Hematopoietic multipotent progenitor cell treated with erythropoietin and hydrocortisone succinate and interleukin-3 and kit ligand, for 6 days (in vitro differentiated cells): ENCODE results near the gene HJV.

ENCODE experiments used
- DNase-seq: peaks from one replicate; pipeline ENCODE4 v3.0.0-alpha.2; 2015

The HJV gene

DNA sequence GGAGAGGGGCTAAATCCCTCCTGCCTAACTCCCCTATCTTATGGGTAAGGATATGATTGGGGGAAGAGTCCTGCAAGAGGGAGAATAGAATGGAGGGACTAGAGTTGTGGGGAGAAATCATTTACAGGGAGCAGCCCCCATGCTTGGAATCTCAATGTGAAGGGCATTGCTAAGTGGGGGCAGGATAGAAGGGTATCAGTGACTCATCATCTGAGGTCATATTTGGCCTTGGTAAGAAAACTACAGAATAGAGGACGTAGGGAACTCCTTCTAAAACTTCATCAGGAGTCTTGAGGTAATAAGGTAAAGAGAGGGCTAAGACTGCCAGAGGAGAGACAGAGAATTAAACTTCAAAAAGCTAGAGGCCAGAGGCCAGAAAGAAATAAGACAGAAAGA lies 487 bp downstream of the HJV start:
- DNase-seq = no peak

DNA sequence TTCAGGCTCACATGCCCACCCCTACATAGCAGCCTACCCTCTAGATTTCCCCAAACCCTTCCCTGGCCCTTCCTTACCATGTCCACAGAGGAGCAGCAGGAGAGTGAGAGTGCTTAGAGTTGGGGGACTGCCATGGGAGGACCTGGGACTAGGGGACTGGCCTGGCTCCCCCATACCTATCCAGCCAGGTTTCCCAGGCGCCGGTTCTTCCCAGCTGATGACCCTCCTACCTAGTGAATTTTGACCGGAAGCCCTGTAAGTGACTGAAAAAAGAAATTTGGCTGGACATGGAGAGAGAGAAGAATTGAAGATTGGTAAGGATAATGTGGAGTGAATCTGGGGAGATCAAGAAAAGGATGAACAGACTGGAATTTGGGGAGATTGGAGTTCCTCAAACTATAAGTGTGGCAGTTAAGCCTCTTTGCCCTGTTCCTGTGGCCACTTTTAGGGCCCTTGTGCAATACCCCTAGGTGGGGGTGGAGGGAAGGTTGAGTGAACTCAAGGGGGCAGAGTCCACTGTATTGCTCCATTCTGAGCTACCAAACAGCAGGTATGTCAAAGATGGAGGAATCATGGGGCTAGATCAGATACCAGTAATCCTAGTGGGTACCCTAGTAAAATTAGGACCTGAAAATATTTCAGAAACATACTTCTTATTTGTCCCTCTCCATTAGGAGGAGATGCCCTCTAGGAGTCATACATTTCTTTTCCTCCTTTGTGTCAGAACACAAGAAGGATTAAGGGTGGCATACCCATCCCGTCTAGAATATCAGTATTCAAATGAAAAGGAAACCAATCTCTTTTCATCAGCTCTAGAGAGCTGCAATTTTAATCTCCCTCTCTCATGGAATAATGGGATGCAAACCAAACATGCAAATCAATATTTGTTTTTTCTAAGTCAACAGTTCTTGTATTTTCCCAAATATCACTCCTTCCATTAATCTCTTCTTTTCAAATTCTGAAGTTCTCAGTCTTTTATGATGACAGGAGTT lies 1.2 kb downstream of the HJV start:
- no peak for DNase-seq

DNA sequence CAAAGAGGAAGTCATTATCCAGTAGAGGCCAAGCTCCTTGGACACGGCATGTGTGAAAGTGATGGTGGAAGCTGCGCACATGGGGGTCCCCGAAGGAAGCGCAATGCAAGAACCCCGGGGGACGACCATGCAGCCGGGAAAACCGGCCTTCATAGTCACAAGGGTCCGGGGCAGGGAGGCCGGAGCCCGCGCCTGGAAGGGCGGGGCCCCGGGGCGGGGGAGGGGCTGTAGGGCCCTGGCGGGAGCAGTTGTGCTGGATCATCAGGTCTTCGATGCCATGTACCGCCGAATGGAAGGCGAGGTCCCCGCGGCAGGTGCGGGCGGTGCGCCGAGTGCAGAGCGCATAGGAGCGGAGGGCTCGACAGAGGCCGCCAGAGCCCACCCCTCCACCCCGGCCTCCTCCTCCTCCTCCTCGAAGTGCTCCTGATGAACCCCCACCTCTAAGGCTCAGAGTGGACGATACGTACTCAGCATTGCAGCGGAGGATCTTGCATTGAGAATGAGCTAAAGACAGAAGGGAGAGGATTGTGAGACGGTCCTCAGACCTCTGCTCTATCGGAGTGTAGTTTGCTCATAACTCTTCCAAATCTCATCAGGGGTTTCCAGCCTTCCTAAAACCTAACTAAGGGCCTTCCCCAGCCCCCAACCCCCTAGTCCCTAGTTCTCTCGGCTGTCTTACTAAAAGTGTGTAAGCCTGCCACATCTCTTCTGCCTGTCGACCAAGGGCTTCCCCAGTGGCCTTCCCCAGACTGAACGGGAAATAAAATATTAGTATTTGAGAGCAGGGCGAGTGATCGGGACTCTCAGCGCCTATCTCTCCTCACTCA lies 2.1 kb downstream of the HJV start:
- DNase-seq = no peak

DNA sequence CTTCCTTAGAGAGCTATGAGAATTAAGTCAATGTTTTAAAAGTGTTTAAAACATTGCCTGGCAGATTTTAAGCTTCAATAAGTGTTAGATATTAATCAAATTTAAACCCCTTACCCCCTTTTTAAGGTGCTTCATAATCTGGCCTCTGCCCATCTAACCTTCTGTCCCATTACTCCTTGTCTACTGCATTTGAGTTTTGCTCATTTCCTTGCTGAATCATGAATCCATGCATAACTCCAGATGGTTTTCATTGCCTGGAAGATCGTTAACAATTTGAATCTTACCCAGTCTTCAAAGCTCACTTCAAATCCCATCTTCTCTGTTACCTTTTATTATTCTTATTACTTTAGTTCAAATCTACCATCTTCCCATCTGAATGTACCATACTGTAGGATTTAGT lies 4.6 kb downstream of the HJV start:
- DNase-seq = no peak

DNA sequence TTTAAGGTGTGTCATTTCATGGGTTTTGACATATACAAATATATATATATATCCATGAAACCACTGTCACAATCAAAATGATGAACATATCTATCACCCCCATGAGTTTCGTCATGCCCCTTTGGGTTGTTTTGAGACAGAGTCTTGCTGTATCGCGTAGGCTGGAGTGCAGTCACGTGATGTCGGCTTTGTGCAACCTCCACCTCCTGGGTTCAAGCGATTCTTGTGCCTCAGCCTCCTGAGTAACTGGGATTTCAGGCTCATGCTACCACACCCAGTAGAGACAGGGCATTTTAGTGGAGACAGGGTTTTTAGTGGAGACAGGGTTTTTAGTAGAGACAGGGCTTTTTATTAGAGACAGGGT lies 8.0 kb downstream of the HJV start:
- DNase-seq = no peak

DNA sequence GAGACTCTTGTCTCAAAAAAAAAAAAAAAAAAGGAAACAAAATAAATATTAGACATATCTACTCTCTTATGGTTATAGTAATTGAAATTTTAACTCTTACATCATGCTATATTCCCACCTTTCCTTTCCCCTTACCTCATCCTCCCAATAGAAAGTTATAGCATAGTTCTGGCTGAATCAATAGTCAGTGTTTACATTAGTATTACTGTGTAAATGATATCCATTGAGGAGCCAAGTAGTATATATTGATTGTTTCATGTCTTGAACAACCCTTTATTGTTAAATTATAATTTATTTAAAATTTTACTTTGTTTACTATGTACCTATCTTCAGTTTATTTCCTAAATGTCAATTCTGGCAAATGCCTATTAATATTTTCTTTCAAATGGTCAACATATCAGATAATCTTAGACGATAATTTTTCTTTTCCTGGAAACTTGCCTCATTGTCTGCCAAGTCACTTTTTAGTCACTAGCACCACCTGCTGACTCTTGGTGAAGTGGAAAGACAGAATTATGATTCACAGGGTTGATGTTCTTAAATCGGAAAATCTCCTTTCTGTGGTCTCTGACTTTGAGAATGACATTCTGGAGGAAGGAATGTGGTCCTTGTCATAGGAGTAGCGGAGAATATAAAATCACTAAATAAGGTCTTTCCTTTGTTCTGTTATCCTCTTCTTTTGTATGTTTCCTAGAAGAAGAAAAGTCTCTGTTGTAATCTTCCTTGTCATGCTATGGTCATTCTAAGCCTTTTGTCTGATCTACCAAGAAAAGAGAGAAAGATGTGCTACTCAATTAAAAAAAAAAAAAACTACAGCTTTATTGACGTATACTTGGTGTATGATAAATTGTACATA lies 8.6 kb downstream of the HJV start:
- DNase-seq = peak; percentile 90

DNA sequence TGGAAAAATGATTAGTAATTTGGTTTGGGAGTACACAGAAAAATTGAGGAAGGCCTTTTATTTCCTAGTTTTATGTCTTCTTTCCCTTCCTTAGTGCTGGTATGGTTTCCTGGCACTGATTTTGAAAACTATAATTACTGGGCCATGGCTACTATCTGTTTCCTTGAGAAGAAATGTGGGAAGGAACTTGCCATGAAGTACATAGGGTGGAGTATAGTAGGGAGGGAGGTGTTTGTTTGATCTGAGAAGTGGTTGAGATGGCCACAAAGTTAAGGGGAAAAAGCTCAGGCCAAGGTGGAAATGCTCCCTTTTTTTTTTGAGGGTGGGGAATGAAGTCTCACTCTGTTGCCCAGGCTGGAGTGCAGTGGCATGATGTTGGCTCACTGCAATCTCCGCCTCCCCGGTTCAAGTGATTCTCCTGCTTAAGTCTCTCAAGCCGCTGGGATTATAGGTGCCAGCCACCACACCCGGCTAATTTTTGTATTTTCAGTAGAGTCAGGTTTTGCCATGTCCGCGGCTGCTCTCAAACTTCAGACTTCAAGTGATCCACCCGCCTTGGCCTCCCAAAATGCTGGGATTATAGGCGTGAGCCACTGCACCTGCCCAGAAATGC lies 11.3 kb downstream of the HJV start:
- no peak for DNase-seq

DNA sequence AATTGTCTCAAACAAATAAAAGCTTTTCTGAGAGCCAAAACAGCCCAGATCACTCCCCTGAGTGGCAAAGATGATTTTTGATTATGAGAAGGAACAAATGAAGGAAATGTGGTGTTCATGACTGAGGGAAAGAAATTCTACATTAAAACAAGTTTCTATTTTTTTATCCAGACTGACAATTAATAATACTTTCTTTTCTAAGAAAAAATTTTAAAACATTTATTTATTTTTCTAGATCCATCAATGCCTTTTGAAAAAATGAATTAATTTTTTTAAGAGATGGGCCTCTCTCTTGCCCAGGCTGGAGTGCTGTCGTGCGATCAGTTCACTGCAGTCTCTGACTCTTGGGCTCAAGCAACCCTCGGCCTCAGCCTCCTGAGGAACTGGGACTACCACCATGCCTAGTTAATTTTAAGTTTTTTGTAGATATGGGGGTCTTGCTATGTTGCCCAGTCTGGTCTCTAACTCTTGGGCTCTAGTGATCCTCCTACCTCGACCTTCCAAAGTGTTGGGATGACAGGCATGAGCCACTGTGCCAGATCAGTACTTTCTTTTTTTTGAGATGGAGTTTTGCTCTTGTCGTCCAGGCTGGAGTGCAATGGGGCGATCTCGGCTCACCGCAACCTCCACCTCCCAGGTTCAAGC lies 13.9 kb downstream of the HJV start:
- DNase-seq = no peak

DNA sequence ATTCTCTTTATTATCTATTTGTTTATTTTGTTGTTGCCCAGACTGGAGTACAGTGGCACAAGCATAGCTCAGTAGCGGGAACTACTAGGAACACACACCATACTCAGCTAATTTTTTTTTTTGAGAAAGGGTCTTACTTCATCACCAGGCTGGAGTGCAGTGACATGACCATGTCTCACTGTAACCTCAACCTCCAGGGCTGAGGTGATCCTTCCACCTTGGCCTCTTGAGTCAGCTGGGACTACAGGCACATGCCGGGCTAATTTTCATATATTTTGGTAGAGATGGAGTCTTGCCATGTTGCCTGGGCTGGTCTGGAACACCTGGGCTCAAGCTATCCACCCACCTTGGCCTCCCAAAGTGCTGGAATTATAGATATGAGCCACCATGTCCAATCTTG lies 19.8 kb downstream of the HJV start:
- no peak for DNase-seq

DNA sequence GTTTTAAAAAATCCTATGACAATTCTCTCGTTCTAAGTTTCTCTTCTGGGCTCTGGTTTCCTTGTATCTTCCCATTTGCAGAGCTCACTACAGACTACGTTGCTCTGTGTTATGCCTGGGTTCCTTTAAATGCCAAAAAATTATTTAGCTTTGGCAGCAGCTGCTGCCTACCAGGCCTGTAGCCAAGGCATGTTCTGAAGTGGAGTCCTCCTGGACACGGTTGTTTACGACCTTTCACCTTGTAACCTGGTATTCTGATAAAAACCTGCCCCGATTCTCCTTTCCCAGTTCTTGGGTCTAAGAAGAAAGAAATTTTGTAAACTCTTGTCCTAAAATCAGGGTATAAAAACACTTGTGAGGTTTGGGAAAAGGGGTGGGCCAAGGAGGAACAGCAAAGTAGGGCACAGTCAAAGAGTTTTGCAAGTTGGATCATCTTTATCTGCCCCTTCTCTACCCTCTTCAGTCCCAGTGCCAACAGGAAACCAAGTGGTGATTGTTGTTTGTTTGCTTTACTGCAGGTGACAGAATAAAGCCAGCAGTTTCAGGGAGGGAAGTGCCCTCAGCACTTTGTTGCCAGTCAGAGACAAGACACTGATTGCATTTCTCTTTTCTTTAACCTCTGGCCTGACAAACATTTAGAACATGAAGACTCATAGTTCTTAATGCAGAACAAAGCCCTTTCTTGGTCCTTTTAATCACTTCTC lies 22.1 kb downstream of the HJV start:
- no peak for DNase-seq

DNA sequence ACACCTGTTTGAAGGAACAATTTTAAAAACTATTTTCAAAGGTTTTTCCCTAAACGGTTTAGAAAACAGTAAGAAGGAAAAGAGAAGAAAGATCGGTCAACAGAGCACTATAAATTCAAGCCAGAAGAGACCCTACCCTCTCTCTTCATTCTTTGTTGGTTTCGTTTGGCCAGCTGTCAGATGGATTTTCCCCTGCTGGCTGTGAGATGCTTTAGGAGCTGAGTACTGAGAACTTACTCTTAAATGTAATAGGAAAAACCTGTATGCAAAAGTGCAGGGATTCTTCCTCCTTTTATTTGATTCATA lies 23.9 kb downstream of the HJV start:
- no peak for DNase-seq

DNA sequence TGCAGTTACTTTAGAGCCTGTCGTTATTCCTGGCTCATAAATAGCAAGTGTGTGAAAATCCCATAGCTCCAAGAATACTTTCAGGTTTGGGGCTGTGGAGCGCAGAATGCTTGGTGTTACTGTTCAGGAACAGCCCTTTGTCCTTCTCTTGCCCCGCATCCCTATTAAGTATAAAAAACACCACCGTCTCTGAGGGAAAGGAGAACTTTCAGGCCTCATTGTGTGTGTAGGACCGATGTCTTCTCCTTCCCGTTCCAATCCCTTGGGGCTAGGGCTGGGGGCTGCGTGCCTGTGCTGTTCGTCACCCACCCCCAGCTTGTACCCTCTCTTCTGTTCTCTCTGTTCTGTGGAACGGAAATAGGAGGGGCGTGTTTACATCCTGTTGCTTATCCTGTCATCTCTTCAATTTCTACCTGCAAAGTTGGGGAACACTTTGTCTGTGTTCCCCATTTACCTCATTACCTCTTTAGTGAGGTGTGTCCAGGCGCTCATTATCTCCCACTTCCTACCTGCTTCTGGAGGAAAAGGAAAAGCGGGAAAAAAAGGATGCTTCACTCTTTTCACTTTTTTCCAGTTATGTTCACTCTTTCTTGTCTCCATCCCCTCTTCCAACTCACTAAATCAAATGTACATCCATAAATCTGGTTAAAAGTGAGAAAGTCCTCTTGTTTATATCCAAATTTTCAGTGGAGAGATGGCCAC lies 24.4 kb downstream of the HJV start:
- peak; percentile 72 for DNase-seq

DNA sequence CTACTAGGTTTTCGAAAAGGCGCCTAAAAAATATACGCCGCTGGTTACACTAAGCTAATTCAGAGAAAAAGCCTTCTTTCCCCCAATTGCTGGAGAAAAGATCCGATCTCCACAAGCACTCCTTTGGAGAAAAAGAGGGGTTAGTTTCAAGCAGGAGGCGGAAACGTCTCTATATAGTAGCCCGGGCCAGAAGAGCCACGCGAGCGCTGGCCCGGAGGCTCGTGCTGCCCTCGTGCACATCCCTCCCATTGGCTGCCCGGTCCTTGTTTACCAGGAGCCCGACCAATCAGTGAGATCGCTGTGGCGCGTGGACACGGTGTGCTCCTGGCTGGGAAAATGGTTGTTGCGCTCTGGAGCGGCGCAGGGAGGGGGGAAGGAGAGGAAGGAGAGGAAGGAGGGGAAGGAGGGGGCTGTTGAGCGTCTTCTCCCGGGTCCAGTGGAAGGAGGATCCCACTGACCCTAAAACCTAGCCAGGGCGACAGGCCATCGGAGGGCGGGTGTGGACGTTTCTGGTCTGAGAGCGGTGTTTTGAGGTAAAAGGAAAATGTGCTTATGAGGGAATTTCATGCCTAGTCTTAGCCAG lies 25.0 kb downstream of the HJV start, which contains the start of gene TXNIP:
TSS of gene TXNIP (minus strand) at position 147 of the 583 bp plus-strand sequence. CDS start 313 bp downstream, outside the sequence.
- peak; percentile 99 for DNase-seq

DNA sequence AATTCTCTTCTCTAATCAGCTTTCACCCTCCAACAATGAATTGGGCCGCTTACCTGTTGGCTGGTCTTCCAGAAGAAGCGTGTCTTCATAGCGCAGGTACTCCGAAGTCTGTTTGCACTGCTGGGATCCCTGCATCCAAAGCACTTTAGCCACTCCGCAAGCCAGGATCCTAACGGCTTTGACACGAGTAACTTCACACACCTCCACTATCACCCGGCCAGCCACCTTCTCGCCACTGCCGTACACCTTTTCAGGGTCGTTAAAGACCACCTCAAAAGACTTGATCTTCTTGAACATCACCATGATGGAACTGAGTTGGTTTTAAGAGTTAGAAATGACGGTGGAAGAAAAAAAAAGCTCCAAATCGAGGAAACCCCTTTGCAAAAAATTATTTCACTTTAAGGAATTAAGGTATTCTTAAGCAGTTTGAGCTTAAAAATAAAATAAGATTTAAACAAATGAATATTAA lies 25.5 kb downstream of the HJV start:
- peak; percentile 48 for DNase-seq

DNA sequence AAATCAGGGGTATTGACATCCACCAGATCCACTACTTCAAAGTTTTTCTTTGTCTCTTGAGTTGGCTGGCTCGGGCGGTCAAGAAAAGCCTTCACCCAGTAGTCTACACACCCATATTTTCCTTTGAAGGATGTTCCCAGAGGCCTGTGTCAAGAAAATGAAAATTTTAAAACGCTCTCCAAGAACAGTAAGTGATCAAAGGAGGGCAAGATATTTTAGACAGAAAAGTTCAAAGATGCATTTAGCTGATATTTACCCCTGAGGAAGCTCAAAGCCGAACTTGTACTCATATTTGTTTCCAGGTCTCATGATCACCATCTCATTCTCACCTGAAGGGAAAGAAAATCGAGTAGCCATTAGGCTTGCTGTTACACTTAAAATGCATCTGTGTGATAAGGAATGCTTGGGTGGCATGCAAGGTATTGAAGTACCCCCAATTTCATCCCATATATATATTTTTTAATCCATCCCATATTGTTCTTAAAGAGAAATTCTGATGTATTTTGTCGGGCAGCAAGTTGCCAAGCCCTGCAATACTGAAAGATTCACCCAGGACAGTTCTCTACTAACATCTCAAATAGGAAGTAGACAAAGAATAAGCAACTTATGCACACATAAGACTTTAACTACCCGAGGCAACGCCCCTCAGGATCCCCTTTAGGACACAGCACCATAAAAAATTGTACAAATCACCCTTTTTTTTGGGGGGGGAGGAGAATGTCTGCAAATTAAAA lies 26.2 kb downstream of the HJV start:
- peak; percentile 50 for DNase-seq

DNA sequence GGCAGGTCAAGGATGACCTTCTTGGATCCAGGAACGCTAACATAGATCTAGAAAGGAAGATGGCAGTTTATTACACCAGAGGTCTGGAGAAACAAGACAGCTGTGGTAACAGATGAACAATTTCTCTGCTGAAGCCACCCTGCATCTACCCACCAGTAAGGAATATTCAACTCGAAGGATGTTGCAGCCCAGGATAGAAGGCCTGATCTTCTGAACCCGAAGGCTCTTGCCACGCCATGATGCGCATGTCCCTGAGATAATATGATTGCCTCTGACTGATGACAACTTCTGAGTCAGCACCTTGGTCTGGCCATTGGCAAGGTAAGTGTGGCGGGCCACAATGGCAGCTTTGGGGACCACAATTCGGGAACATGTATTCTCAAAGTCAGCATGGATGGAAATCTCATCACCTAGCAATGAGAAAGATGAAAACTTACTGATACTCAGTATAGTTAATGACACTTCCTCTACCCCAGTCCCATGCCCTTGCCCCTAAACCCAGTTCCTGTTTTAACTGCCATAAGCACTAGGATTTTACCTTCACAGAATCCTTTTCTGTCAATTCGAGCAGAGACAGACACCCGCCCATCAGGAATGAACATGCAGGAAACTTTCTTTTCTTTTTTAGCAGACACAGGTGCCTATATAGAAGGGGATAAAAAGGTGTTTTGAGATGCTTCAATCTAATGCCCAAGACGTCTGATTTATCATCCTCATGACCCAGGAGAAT lies 27.0 kb downstream of the HJV start:
- no peak for DNase-seq

DNA sequence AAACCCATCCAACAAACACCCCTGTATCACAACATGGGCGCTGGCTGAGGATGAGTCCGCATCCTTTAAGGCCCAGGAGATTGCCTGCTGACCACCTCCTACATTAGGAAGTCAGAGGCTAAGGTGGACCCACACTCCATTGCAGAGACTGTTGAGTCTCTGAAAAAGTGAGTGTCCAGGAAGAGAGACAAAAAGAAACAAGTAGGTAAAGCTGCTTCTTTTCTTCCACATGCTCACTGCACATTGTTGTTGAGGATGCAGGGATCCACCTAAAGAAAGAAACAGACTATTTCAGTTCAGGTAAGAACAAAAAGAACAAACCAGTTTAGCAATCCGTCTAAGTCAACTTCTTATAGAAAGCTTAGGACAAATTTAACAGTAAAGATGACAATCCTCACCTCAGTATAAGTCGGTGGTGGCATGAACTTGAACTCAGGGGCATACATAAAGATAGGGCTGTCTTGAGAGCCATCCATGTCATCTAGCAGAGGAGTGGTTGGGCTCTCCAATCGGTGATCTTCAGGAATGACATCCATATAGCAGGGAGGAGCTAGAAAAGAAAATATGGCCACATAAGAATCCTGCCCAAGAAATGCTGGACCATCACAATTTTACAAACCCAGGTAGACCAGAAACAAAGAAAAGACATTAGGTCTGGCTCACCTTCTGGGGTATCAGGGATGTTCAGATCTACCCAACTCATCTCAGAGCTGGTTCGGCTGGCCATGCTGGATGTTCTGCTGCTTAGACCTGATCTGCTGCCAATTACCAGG lies 27.7 kb downstream of the HJV start:
- no peak for DNase-seq
